ENCODE data around the gene GREM1. TPM values are rescaled to one million over a fixed set of nuclear protein-coding genes. Genes with fewer than 3 reads are reported as not detected.

Gene GREM1
- total RNA-seq, 1 experiment from 2014 or later: 0.66 TPM

- no peak for TF ChIP-seq CTCF (IDR thresholded peaks at IDR 0.05 in 2 of 3, conservative IDR thresholded peaks at IDR 0.05 in 1 of 3; ENCODE audit: borderline replicate concordance in 1 of 3, insufficient read depth in 1 of 3, low read depth in 2 of 3, low read length in 2 of 3)
- no peak for TF ChIP-seq REST (IDR thresholded peaks at IDR 0.05; ENCODE audit: low read depth)
- no peak for TF ChIP-seq TCF7L2 (IDR thresholded peaks at IDR 0.05; ENCODE audit: borderline replicate concordance, extremely low read depth, insufficient read depth, insufficient read length)
- no peak for TF ChIP-seq ELF1 (IDR thresholded peaks at IDR 0.05; ENCODE audit: borderline replicate concordance, low read depth)
- no peak for TF ChIP-seq ZFX (IDR thresholded peaks at IDR 0.05)
- no peak for TF ChIP-seq MAX (IDR thresholded peaks at IDR 0.05)
- no peak for TF ChIP-seq POLR2A (IDR thresholded peaks at IDR 0.05; ENCODE audit: borderline replicate concordance, extremely low read depth, insufficient read depth, insufficient read length)
- TF ChIP-seq EZH2phosphoT487 (IDR thresholded peaks at IDR 0.05; ENCODE audit: borderline replicate concordance): no peak
- H3K27me3 ChIP-seq (ENCODE audit: insufficient read depth, low read length): no peaks in the 10 kb centered on the region
- POLR2A ChIA-PET: no interaction called here
- no peaks in the 10 kb centered on the region for H3K9me2 ChIP-seq (ENCODE audit: insufficient read depth)
- no peaks in the 10 kb centered on the region for H3K79me2 ChIP-seq (ENCODE audit: insufficient read depth, low read length)
- no peak overlapping the region for H3K4me3 ChIP-seq (replicated peaks in 1 of 2; ENCODE audit: low read depth in 1 of 2, low read length in 2 of 2)
- H4K20me1 ChIP-seq (ENCODE audit: insufficient read depth): no peaks in the 10 kb centered on the region
- H3K9me3 ChIP-seq (ENCODE audit: control insufficient read depth in 1 of 2, insufficient read depth in 1 of 2, low read depth in 1 of 2, low read length in 2 of 2): no peaks in the 10 kb centered on the region
- no TSS peak for BruUV-seq (replicated peaks)
- peaks cover 0 to 8% of the 10 kb centered on the region in 2 experiments; a peak in 3 of 4 replicates for H3K4me1 ChIP-seq (ENCODE audit: control insufficient read depth in 1 of 2, insufficient read depth in 2 of 2, low read length in 2 of 2)
- RAD21 ChIA-PET (ENCODE audit: low non-redundant PET in 1 of 2, low total read pairs in 2 of 2, uncharacterized antibody in 2 of 2, unreplicated experiment in 2 of 2): no interaction called here
- no peak overlapping the region for H2AFZ ChIP-seq (ENCODE audit: low read depth, low read length, poor library complexity, severe bottlenecking)
- CTCF ChIA-PET: no interaction called here
- H3K9ac ChIP-seq (ENCODE audit: low read length): no peak overlapping the region
- DNase-seq (ENCODE audit: low read depth, low spot score) (no peak), ATAC-seq (no peak)
- no peak overlapping the region for H3K27ac ChIP-seq (ENCODE audit: low read depth, low read length)
- no peaks in the 10 kb centered on the region for H3K36me3 ChIP-seq (ENCODE audit: control insufficient read depth in 1 of 2, insufficient read depth in 2 of 2, low read length in 2 of 2)
- H3K4me2 ChIP-seq (ENCODE audit: low read length): no peak overlapping the region
- intact Hi-C loops (cut with micrococcal nuclease): no loop called here
Observed at GRCh38 chr15:32707436-32707835, 10.4 kb upstream of the GREM1 start.

All from HCT116 (cell line).